HG03159 (cell line): ENCODE measurements around the gene ZNF8.
A peak's percentile ranks its signal among the peaks of the same experiment; 100 is the strongest.
"Not testable (repeated sequence)": the region's sequence is repeated elsewhere in the genome, so short reads cannot be mapped to it uniquely, and the experiment has no call there.

Experiments
- ATAC-seq: cut with Tn5 transposase; IDR thresholded peaks from one replicate; pipeline ENCODE4 v1.9.1; 2021; ENCODE audit warnings: mild to moderate bottlenecking, moderate library complexity; ENCODE audit not compliant: unreplicated experiment

The ZNF8 gene

GRCh38 chr19:58334691-58335249 is 56.0 kb downstream of the ZNF8 start:
- ATAC-seq, result no peak

DNA sequence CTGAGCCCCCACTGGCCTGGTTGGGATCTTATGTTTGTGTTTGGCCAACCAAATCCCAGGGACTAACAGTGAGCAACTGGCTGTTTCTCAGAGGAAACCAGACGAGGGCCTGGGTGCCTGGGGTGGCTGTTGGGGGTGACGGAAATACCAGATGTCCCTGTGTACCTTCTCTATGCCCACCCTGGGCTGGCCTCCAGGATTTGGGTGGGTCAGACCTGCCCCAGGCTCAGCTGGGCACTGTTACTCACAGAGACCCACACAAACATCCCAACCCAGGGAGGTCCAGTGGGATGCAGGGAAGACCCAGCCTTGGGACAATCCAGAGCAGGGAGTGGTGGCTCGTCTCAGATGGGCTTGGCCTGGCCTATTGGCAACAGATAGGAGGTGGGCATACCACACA is 56.9 kb downstream of the ZNF8 start:
- no peak for ATAC-seq

DNA sequence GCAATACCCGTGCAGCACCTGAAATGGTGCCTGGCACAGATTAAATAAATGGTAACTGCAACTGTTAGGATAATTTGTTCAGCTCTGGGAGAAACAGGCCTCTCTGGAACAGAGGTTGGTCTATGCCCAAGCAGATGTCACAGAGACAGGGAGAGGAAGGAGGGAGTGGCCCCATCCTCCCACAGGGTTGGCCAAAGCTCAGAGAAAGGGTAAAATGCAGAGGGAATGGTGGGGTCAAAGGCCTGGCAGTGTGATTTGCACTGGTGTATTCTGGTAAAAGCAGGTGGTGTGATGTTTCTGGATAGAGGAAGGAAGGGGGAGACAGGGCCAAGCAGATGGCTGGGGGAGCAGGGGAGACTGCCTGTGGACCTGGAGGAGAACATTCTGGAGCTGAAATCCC is 57.5 kb downstream of the ZNF8 start:
- ATAC-seq, result no peak

GRCh38 chr19:58336820-58337219 is 58.1 kb downstream of the ZNF8 start:
- no peak for ATAC-seq

GRCh38 chr19:58338336-58338735 is 59.6 kb downstream of the ZNF8 start:
- no peak for ATAC-seq

GRCh38 chr19:58338825-58339558 is 60.2 kb downstream of the ZNF8 start:
- no peak for ATAC-seq

DNA sequence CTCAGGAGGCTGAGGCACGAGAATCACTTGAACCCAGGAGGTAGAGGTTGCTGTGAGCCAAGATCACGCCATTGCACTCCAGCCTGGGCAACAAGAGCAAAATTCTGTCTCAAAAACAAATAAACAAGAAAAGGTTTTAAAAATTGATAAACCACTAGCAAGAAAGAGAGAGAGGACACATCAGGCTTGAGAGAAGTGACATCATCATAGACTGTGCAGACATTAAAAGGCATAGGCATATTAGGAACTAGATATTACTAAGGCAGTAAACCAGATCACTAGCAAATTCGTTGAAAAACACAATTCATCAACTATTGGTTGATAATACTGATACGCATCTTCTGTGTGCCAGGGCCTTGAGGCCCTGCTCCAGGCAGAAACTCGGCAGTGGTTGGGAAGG is 66.8 kb downstream of the ZNF8 start:
- ATAC-seq, result no peak

GRCh38 chr19:58346961-58347929 is 68.5 kb downstream of the ZNF8 start:
- peak; percentile 91 for ATAC-seq

DNA sequence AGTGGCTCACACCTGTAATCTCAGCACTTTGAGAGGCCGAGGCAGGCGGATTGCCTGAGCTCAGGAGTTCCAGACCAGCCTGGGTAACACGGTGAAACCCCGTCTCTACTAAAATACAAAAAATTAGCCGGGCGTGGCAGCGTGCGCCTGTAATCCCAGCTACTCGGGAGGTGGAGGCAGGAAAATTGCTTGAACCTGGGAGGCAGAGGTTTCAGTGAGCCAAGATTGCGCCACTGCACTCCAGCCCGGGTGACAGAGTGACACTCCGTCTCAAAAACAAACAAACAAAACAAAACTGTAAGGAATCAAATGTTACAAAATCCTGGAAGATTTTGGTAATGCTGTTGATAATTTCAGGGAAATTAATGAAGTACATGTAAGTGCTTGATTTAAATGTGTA is 69.3 kb downstream of the ZNF8 start:
- ATAC-seq, result not testable (repeated sequence)

DNA sequence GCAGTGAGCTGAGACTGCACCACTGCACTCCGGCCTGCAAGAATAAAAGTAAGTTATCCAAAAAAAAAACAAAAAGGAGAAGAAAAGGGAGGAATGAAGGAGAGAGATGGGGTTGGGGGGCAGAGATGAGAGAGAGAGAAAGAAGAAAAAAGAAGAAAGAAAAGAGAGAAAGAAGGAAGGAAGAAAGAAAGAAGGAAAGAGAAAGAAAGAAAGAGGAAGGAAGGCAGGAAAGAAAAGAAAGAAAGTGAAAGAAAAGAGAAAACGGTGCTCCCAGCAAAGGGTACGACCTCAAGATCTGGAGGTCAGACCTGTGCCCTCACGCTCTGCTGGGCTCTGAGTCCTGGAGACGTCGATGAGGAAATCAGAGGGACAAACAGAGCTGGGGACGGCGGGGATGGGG is 70.8 kb downstream of the ZNF8 start:
- no peak for ATAC-seq

DNA sequence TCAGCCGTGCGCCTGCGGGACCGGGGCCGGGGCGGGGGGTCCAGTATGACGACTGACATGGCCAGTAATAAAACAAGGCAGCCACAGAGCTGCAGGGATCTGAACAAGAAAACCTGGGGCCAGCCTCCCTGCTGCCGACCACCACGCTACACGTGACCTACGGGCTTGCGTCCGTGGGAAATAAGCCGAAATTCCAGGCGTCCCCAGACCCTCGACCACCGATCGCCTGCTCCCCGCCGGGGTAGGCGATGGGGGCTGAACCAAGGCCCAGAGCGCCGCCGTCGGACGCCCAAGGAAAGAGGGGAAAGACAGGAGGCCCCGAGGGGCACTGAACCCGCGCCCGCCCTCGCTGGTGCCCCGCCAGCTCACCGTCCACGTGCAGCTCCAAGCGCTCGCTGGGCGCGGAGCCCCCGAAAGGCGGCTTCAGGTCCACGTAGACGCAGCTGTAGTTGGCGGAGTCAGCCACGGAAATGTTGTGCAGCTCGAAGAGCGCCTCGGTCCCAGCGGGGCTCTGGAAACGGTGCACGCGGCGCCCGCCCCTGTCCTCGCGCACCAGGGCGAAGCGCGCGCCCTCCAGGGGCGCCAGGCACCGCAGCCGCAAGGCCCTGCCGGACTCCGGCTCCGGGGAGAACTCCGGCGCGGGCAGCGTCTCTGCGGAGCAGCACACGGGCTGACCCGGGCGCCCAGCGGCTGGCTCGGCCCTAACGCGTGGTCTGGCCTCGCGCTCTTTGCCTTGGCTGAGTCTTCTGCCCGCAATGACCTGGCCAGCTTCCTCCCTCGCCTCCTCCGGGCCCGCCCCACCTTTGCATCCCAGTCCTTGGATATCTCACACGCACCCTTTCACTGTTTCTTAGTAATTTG is 71.5 kb downstream of the ZNF8 start:
- no peak for ATAC-seq

GRCh38 chr19:58350871-58351557 is 72.3 kb downstream of the ZNF8 start:
- ATAC-seq, result no peak

DNA sequence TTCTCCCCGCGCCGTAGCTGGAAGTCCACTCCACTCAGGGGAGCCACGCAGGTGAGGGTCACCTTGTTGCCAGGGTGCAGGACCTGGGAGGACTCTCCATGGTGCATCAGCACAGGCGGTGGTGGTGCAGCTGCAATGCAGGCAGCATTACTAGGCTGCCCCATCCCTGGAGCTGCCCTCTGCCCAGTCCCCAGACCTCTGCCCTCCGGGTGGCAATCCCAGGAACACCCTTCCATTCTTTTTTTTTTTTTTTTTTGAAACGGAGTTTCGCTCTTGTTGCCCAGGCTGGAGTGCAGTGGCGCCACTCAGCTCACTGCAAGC is 72.8 kb downstream of the ZNF8 start:
- no peak for ATAC-seq

DNA sequence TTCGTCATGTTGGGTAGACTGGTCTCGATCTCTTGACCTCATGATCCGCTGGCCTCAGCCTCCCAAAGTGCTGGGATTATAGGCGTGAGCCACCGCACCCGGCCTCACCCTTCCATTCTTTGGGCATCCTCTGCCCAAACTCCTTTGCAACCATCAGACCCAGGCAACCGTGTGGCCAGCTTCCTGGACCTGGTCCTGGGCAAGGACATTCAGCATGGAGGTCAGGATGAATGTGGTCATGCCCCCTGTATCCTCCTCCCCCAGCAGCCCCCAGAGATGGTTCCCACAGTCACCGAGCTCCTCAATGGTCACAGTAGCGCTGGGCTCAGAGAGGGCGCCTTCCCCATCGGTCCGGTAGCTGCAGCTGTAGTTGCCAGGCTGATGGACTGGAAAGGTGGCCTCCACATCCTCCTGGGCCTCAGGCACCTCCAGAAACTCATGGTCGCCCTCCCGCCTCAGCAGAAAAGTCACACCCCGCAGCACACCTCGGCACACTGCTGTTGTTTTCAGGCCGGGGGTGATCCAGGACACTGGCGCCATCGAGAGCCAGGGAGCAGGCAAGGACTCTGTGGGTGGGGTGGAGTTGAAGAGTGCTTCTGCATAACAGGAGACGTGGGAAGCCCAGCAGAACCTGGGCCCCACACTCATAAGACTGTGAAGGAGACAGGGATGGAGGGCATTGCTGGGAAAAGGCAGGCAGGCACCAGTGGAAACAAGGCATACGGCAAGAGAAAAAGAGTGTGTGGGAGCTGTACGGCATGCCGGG is 73.4 kb downstream of the ZNF8 start:
- no peak for ATAC-seq
